Ramos (cell line): ENCODE measurements around the gene CTRB2.

ENCODE experiments used
- in situ Hi-C: fragments of 300-500 bp; cut with MboI; formaldehyde crosslinking; loops from one replicate; pipeline ENCODE4 v1.14.3; 2022; ENCODE audit warnings: low sequenced_read_pairs; ENCODE audit not compliant: unreplicated experiment

Gene CTRB2

GRCh38 chr16:75193265-75193650, 13.7 kb downstream of the CTRB2 start:
- in situ Hi-C loops: no loop called here

GRCh38 chr16:75192606-75193264, 14.2 kb downstream of the CTRB2 start:
- in situ Hi-C loops: no loop called here

GRCh38 chr16:75189638-75190245, 17.2 kb downstream of the CTRB2 start:
- in situ Hi-C loops: no loop called here

- in situ Hi-C loops: no loop called here
These were observed 18.0 kb downstream of the CTRB2 start for GRCh38 chr16:75188832-75189477.

- in situ Hi-C loops: no loop called here
These were observed 25.3 kb downstream of the CTRB2 start for GRCh38 chr16:75181630-75182029.

- in situ Hi-C loops: no loop called here
These were observed 27.8 kb downstream of the CTRB2 start for GRCh38 chr16:75179208-75179607.

- in situ Hi-C loops: no loop called here
These were observed 30.0 kb downstream of the CTRB2 start for GRCh38 chr16:75176926-75177325.

- in situ Hi-C loops: no loop called here
These were observed 31.9 kb downstream of the CTRB2 start for GRCh38 chr16:75175074-75175473.

- in situ Hi-C loops: no loop called here
These were observed 34.4 kb downstream of the CTRB2 start for GRCh38 chr16:75172578-75172977.

- in situ Hi-C loops: no loop called here
These were observed 37.0 kb downstream of the CTRB2 start for GRCh38 chr16:75169899-75170405.

GRCh38 chr16:75160386-75160785, 46.6 kb downstream of the CTRB2 start:
- in situ Hi-C loops: no loop called here
